Colon (tissue), 2 donors: ENCODE measurements around the gene TBC1D10B.
A peak's percentile ranks its signal among the peaks of the same experiment; 100 is the strongest.

Experiments
- FAIRE-seq: peaks from 2 replicates; lab custom pipeline; 2012; peaks lifted over from hg19 to GRCh38; lab: Jason Lieb, UNC
- donor health status: control.
- donor health status: control.

The TBC1D10B gene

GRCh38 chr16:30372038-30372712 lies 1.9 kb upstream of the TBC1D10B start:
- no peak for FAIRE-seq

- FAIRE-seq: no peak
Measured at GRCh38 chr16:30371248-30371816, 1.0 kb upstream of the TBC1D10B start.

GRCh38 chr16:30369938-30370455 lies 297 bp downstream of the TBC1D10B start:
- FAIRE-seq: no peak

GRCh38 chr16:30369091-30369937 lies 980 bp downstream of the TBC1D10B start:
- FAIRE-seq: no peak

- FAIRE-seq: no peak
Measured at GRCh38 chr16:30368792-30369090, 1.6 kb downstream of the TBC1D10B start.

GRCh38 chr16:30368122-30368791 lies 2.0 kb downstream of the TBC1D10B start:
- FAIRE-seq: no peak

GRCh38 chr16:30367349-30368009 lies 2.8 kb downstream of the TBC1D10B start:
- no peak for FAIRE-seq

GRCh38 chr16:30366511-30366910 lies 3.8 kb downstream of the TBC1D10B start:
- no peak for FAIRE-seq

- no peak for FAIRE-seq
Measured at GRCh38 chr16:30365200-30365599, 5.1 kb downstream of the TBC1D10B start.

GRCh38 chr16:30361180-30361579 lies 9.1 kb downstream of the TBC1D10B start:
- FAIRE-seq: no peak

- no peak for FAIRE-seq
Measured at GRCh38 chr16:30359871-30360170, 10.5 kb downstream of the TBC1D10B start.

- FAIRE-seq: no peak
Measured at GRCh38 chr16:30358990-30359870, 11.1 kb downstream of the TBC1D10B start.

GRCh38 chr16:30358577-30358936 lies 11.7 kb downstream of the TBC1D10B start:
- FAIRE-seq: no peak

GRCh38 chr16:30357715-30358576 lies 12.3 kb downstream of the TBC1D10B start:
- FAIRE-seq: no peak

GRCh38 chr16:30357085-30357714 lies 13.1 kb downstream of the TBC1D10B start:
- no peak for FAIRE-seq

- no peak for FAIRE-seq
Measured at GRCh38 chr16:30356401-30357084, 13.8 kb downstream of the TBC1D10B start.

GRCh38 chr16:30355954-30356308 lies 14.4 kb downstream of the TBC1D10B start:
- FAIRE-seq: no peak

- peak; percentile 51 for FAIRE-seq
Measured at GRCh38 chr16:30355144-30355953, 14.9 kb downstream of the TBC1D10B start, which contains the start of gene CD2BP2. Gene CD2BP2 (minus strand): TSS chr16:30355308. CDS start chr16:30354681, 627 bp downstream.
